ENCODE results near the gene LAMB4.
A peak's percentile ranks its signal among the peaks of the same experiment; 100 is the strongest.

LAMB4 gene

DNA sequence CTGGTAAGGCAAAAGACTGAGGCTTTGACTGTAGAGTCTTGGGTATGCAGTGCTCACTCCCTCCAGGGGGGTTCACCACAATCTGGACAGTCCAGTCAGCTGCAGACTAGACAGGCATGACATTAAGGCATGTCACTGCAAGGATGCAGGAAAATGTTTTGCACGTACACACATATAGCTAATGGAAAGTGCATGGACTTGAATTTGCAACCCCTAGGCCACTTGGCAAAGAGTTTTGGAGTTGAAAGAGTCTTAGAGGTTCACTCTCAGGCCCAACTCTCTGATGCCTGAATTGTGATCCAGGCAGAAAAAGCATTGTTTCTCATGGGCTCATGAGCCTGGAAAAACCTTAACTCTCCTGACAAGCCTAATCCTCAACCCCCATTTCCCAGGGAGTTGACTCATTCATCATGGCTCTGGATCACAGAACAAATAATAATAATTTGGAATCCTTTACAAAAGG, 51.9 kb downstream of the LAMB4 start:
- DNase-seq = no peak

GRCh38 chr7:108077709-108078108, 52.5 kb downstream of the LAMB4 start:
- no peak for DNase-seq

DNA sequence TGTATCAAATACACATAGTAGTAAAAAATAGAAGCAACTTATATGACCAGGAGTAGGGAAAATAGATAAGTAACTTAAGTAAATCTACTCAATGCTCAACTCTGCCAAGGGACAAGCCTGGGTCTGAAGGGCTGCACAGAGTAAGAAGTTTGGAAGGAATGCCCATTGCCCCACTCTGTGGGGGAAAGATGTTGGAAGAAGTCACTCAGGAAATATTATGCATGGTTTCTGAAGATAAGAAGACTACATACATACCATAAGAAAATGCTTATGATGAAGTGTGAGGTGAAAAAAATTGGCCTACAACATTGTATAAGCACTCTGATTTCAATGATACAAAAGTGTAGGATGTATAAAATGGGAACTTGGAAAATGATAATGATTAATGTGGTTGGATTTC, 54.0 kb downstream of the LAMB4 start:
- no peak for DNase-seq

DNA sequence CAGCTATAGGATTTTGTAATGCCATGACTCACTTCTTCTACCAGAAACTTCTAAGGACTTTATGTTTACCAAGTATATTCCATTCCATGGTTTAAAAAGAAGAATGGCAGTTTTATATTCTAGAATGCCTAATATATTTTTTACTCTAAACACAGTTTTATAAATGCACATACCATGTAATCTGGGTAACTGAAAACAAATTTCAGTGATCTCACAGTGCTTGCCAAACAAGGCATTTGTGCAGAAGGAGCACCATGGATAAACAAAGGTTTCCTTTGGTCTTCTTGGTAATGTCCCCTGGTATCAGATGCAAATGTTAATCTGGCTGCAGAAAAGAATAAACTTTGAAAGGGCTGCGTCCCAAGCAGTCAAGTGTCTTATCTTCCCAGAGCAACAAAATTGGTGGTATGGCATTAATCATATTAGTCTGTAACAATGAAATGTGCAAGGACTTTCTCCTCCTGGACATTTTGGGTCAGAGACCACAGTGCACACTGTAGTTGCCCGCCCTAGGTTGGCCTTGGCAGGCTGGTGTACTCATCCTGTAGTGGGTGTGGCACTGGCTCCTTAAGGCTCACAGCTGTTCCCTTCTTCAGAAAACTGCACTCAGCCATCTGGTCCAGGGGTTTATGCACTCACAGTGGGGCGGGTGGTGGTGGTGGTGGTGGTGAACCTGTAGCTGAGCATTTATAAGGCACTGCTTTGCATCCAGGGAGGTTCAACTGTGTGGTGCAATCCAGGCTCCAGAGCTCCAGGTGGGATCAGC, 56.7 kb downstream of the LAMB4 start:
- no peak for DNase-seq

GRCh38 chr7:108072739-108073138, 57.4 kb downstream of the LAMB4 start:
- no peak for DNase-seq

DNA sequence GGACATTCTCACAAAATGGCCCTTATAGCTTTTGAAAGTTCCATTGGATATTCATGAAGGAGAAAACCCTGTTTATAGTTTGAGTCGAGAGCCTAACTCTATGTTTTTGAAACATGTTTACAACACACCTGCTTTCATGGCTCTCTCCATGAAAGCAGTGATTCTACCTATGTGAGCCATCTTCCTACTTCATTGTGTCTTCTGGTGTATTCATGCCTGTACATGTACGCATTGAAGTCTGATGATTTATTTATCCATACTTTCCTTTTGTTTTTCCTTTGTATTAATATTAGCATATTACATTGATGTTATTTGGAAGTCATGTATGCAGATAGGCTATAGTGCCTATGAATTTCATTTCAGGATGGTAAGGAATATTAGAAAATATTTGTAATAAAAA, 58.0 kb downstream of the LAMB4 start:
- DNase-seq = no peak

DNA sequence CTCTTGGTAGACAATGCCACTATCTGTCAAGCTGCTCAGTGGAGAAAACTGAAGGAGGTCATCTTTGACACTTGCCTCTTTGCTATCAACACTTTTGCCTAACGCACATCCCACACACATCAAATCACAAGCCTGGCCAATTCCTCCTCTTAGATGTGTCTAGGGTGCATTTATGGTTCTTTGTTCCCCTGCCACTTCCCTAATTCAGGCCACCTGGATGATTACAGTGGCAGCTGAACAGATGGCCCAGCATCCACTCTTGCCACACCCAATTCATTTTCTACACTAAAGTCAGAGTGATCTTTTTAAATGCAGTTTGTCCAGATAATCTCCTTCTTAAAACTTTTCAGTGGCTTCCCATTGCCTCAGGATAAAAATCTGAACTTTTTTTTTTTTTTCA, 58.6 kb downstream of the LAMB4 start:
- DNase-seq = peak; percentile 5

- DNase-seq = no peak
Observed at GRCh38 chr7:108069646-108070045, 60.5 kb downstream of the LAMB4 start.

- DNase-seq = no peak
Observed at GRCh38 chr7:108067844-108068243, 62.3 kb downstream of the LAMB4 start.

- no peak for DNase-seq
Observed at GRCh38 chr7:108066486-108066885, 63.7 kb downstream of the LAMB4 start.

- DNase-seq = no peak
Observed at GRCh38 chr7:108063520-108063933, 66.6 kb downstream of the LAMB4 start.

DNA sequence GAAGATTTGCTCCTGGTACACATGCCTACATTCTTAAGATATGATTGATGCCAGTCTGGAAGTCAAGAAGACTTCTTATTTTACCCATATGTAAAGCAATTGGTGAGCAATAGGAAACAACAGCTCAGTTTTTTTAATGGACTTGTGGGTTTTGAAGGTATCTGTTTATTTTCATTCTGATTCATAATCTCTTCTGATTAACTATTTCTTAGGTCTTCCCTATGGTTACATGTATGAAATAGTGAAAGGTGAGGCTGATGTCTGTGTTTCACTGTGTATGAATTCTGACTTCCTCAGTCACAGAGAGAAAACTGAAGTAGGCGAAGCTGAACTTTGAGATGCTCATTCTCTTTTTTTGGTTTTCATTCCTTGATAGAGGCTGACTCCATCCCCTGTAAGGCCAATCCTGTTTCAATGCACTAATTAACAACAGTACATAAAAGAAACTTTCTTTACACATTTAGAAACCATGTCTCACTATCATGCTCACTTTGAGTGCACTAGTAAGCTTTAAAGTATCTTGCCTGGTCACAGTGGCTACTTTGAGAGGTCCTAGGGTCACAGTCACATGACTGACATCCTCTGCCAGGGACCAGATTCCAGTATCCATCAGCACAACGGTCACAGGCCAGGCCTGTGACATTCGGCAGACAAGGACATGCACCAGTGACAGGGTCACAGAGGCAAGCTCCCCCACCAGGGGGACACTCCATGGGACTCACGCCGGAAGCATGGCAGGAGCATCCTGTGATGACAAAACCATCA, 67.7 kb downstream of the LAMB4 start:
- DNase-seq = no peak

DNA sequence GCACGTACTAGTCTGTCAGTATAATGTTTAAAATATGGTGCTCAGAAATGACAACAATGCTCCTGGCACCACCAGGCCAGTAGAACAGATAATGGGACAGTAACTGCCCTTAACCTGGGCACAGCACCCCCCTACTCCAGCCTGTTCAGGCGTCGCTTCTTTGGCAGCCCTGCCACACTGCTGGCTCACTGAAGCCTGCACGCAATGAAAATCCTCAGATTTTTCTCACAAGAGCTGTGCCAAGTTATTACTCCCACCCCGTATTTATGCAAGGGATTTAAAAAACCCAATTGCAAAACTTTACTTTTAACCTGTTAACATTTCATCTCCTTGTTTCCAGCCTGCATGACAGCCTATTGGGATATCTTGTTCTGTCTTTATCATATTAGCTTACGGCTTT, 70.6 kb downstream of the LAMB4 start:
- no peak for DNase-seq

DNA sequence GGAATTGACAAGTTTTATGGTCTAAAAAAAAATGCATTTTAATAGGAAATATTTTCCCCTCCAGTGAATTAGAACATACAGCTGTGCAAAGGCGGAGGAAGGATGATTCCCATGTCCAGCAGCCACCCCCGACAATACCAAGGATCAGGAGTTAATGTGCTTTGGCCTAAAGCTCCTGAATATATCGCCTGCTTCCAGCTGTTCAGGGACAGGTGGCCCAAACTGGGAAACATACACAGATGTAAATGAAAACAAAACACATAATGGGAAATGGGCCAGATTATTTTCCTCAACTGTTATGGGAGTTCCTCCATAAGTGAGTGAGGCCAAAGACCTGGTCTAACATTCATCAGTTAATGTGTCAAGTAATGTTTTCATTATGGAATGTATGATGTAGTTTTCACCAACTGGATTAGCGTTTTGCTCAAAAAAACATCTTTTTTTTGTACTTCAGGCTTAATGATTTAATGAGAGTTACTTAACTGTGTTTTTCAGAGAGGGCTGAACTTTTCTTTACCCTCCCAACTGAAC, 72.1 kb downstream of the LAMB4 start:
- no peak for DNase-seq

DNA sequence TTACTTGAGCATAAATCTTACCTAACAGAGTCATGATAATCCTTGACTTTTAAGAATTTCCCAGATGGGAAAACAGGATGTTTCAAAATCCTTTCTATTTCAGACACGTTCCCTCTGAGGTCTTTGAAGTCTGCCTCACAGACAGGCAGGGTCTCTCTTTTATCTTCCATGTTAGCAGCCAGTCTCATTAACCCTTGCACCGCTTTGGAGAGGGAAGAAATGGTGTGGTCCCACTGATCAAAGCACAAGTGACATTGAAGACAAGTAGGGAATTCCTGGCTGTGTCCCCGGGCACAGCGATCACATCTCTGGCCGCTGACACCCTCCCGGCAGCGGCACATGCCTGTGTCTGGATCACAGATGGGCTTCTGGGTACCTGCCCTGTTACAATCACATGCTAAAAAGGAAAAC, 74.5 kb downstream of the LAMB4 start:
- DNase-seq = no peak

DNA sequence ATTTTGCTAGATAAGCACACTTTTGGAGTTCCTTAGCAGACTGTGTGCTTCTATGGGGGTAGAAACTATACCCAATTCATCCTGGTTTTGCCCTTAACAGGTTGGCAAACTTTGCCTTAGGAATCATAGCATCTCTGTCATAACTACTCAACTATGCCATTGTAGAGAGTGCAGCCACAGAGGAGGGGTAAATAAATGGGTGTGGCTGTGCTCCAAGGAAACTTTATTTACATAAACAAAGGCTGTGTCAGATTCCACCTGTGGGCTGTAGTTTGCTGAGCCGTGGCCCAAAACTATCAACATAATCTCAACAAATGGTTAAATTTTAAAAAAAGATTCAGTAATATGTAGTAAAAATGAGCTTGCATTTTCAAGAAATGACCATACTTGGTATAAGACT, 75.6 kb downstream of the LAMB4 start:
- no peak for DNase-seq

DNA sequence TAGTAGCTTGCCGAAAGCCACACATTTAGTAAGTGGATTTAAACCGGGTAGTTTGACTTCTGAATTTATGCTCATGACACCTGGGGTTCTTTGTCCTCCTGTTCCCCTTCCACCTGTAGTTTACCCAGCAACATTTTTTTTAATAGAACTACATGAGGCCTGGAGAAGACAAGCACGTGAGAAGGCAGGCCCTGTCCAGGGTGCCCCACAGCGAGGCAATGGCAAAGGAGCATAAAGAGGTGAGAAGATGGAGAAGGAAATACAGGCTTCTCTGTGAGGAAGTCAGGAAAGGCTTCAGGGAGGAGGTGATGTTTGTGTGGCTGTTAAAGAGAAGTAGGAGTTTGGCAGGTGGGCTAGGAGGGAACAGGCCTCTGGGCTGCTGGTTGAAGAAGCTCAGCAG, 76.9 kb downstream of the LAMB4 start:
- no peak for DNase-seq

GRCh38 chr7:108051454-108051853, 78.7 kb downstream of the LAMB4 start:
- no peak for DNase-seq

DNA sequence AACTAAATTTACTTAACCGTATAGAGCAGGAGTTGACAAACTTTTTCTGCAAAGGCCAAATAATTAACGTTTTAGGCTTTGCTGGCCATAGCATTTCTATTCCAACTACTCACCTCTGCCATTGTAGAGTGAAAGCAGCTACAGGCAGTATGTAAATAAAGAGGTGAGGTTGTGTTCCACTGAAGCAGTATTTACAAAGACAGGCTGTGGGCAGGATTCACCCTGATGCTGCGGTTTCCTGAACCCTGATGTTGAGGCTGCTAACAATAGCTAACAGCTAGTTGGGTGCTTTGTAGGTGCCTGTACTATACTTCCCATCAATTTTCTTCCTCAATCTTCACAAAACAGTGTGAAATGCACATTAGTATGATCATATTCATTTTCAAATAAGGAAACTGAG, 80.2 kb downstream of the LAMB4 start:
- DNase-seq = no peak

- DNase-seq = no peak
Observed at GRCh38 chr7:108048422-108048821, 81.7 kb downstream of the LAMB4 start.

DNA sequence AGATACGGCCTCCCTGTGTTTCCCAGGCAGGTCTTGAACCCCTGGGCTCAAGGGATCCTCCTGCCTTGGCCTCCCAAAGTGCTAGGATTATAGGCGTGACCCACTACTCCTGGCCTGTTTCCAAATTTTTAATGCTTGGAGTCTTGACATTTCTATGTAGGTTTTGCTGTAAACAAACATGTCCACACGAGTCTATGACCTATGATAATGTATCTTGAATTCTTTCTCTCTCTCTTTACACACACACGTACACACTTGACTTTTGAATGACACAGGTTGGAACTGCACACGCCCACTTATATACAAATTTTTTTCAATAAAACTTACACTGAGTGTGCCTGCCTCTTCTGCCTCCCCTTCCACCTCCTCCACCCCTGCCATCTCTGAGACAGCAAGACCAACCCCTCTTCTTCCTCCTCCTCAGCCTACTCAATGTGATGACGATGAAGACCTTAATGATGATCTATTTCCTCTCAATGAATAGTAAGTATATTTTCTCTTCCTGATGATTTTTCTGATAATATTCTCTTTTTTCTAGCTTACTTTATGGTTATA, 83.1 kb downstream of the LAMB4 start:
- DNase-seq = no peak

DNA sequence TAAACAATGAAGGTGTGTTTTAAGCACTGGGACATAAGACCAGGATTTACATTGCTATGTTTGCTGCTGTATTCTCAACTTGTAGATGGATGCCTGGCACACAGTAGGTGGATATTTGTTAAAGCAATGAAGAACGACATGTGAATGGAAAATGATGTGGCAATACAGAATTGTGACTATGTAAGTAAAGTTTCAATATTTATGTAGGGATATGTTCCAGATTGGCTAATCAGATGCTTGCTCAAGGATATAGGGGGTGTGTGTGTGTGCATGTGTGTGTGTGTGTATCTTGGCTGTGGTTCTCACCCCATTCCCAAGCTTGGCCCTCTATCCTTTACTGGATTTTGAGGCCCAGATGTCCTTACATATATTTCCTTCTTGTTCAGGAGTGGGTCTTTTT, 84.5 kb downstream of the LAMB4 start:
- no peak for DNase-seq

- DNase-seq = no peak
Observed at GRCh38 chr7:108045154-108045553, 85.0 kb downstream of the LAMB4 start.

DNA sequence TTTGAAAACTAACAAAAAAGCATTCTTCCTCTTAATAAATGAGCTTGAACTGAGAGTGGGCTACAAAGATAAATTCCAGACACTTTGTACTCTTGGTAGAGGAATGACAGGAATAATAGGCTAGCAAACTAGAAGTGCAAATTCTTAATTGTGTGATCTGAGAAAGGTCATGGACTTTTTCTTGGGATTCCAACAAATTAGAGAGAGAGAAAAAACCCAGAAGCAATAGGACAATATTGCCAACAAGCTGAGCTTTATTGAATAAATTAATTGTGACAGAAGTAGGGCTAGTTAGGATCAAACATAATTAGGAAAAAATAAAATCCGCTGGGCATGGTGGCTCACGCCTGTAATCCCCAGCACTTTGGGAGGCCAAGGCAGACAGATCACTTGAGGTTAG, 85.8 kb downstream of the LAMB4 start:
- DNase-seq = no peak
